22Rv1 (cell line): ENCODE data around the gene STEAP2.

ENCODE experiments used
- H3K27ac ChIP-seq: fragments of 450-650 bp; 2 replicates; pipeline ENCODE4 v1.5.1; 2017
- CTCF ChIP-seq: fragments of 450-650 bp; IDR thresholded peaks from 2 replicates; pipeline ENCODE4 v1.5.1; 2017; ENCODE audit warnings: mild to moderate bottlenecking
- ZFX ChIP-seq: fragments of 450-650 bp; IDR thresholded peaks from 2 replicates; pipeline ENCODE4 v1.6.1; 2017; ENCODE audit warnings: antibody characterized with exemption, borderline replicate concordance

The STEAP2 gene

GRCh38 chr7:90224195-90224594 is 12.7 kb downstream of the STEAP2 start:
- no peak for TF ChIP-seq ZFX
- no peak for TF ChIP-seq CTCF
- peak overlapping the region; percentile 89 for H3K27ac ChIP-seq

- peak overlapping the region; percentile 89 for H3K27ac ChIP-seq
- TF ChIP-seq ZFX (no peak), CTCF (no peak)
Observed at GRCh38 chr7:90225181-90225580, 13.6 kb downstream of the STEAP2 start.

GRCh38 chr7:90225601-90226000 is 14.1 kb downstream of the STEAP2 start:
- TF ChIP-seq CTCF, result no peak
- no peak for TF ChIP-seq ZFX
- H3K27ac ChIP-seq, result peak overlapping the region; percentile 89

- TF ChIP-seq ZFX, result no peak
- TF ChIP-seq CTCF, result no peak
- peak overlapping the region; percentile 89 for H3K27ac ChIP-seq
Observed at GRCh38 chr7:90227259-90227658, 15.7 kb downstream of the STEAP2 start.

GRCh38 chr7:90229682-90230081 is 18.1 kb downstream of the STEAP2 start:
- peak overlapping the region; percentile 89 for H3K27ac ChIP-seq
- TF ChIP-seq ZFX (no peak), CTCF (no peak)

- no peak for TF ChIP-seq ZFX
- TF ChIP-seq CTCF, result no peak
- H3K27ac ChIP-seq, result peak overlapping the region; percentile 89
Observed at GRCh38 chr7:90230834-90231233, 19.3 kb downstream of the STEAP2 start.

- H3K27ac ChIP-seq, result peak overlapping the region; percentile 89
- TF ChIP-seq ZFX, result no peak
- TF ChIP-seq CTCF, result no peak
Observed at GRCh38 chr7:90231304-90231703, 19.8 kb downstream of the STEAP2 start.

- no peak for TF ChIP-seq CTCF
- TF ChIP-seq ZFX, result no peak
- peak overlapping the region; percentile 89 for H3K27ac ChIP-seq
Observed at GRCh38 chr7:90232430-90232829, 20.9 kb downstream of the STEAP2 start.
